ENCODE results near the gene KLHL36. TPM values are rescaled to one million over a fixed set of nuclear protein-coding genes. Genes with fewer than 3 reads are reported as not detected.

Gene KLHL36
- total and polyA plus RNA-seq, 9 of the 15 experiments (the other 6 are each of a cell fraction or from before 2014, with no cell fraction given): 2.1 to 51.2 (median 18.5) TPM

GRCh38 chr16:84660973-84661372 lies 12.7 kb downstream of the KLHL36 start:
- Histone ChIP-seq H3K9me1 (ENCODE audit: control insufficient read depth, insufficient read depth, low read length) (no peaks in the 10 kb centered on the region), H3K4me2 (ENCODE audit: insufficient read depth, low read length) (no peak overlapping the region), H3K27ac (ENCODE audit: extremely low read depth, low read depth, low read length) (no peak overlapping the region), H3K9ac (ENCODE audit: insufficient read depth in 1 of 2, low read depth in 2 of 2, low read length in 2 of 2) (no peak overlapping the region), H3K36me3 (ENCODE audit: control insufficient read depth, insufficient read depth, low read length) (peaks cover 79% of the 10 kb centered on the region), H2AFZ (ENCODE audit: low read depth, low read length) (no peak overlapping the region), H3K4me3 (no peak overlapping the region), H3K79me2 (ENCODE audit: control insufficient read depth, insufficient read depth, low read length) (no peaks in the 10 kb centered on the region), H3K4me1 (replicated peaks in 1 of 2; ENCODE audit: control insufficient read depth in 2 of 2, insufficient read depth in 2 of 2, low read length in 2 of 2) (peaks cover 0 to 4% of the 10 kb centered on the region in 2 experiments; a peak in 1 of 5 replicates), H3K9me3 (replicated peaks; ENCODE audit: control insufficient read depth, insufficient read depth, low read depth, low read length) (no peaks in the 10 kb centered on the region), H3K27me3 (ENCODE audit: control insufficient read depth in 2 of 2, insufficient read depth in 2 of 2, low read length in 2 of 2) (no peaks in the 10 kb centered on the region), H4K20me1 (replicated peaks; ENCODE audit: control insufficient read depth, insufficient read depth, low read length) (peaks cover 13% of the 10 kb centered on the region; the same call in 1 of the 2 replicates)
- no TSS peak for BruUV-seq (replicated peaks)
- in situ Hi-C loops (cut with MboI): no loop called here
- POLR2A ChIA-PET: interaction anchor here (0.7 to 1.4 kb wide), 7 partner anchors 10 to 164 kb away, joined by 3 to 4 read pairs (median 3); partner anchors contain the start of gene KLHL36
- DNase-seq (ENCODE audit: extremely low read depth in 1 of 4, low spot score in 3 of 4) (no peak), ATAC-seq (no peak), FAIRE-seq (no peak)
- 83% methylated on average over 7 of the region's 7 CpGs for whole genome bisulfite sequencing (ENCODE audit: insufficient coverage, low coverage, missing lambda C conversion rate)
- intact Hi-C loops (cut with micrococcal nuclease): no loop called here
- CTCF ChIA-PET (ENCODE audit: low intra/inter-chr PET ratio): no interaction called here
- TF ChIP-seq ZNF707 (CRISPR knock-in tag; conservative IDR thresholded peaks at IDR 0.05): no peak
- TF ChIP-seq CHCHD3 (CRISPR knock-in tag; IDR thresholded peaks at IDR 0.05): no peak
- no peak for TF ChIP-seq ZFP36 (IDR thresholded peaks at IDR 0.05; ENCODE audit: low read depth, low read length, partially characterized antibody)
- TF ChIP-seq, protein P1, sequence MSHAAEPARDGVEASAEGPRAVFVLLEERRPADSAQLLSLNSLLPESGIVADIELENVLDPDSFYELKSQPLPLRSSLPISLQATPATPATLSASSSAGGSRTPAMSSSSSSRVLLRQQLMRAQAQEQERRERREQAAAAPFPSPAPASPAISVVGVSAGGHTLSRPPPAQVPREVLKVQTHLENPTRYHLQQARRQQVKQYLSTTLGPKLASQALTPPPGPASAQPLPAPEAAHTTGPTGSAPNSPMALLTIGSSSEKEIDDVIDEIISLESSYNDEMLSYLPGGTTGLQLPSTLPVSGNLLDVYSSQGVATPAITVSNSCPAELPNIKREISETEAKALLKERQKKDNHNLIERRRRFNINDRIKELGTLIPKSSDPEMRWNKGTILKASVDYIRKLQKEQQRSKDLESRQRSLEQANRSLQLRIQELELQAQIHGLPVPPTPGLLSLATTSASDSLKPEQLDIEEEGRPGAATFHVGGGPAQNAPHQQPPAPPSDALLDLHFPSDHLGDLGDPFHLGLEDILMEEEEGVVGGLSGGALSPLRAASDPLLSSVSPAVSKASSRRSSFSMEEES (CRISPR knock-in tag; IDR thresholded peaks at IDR 0.05): no peak
- TF ChIP-seq ATF6 (CRISPR knock-in tag; IDR thresholded peaks at IDR 0.05): no peak
- TF ChIP-seq, protein P2, sequence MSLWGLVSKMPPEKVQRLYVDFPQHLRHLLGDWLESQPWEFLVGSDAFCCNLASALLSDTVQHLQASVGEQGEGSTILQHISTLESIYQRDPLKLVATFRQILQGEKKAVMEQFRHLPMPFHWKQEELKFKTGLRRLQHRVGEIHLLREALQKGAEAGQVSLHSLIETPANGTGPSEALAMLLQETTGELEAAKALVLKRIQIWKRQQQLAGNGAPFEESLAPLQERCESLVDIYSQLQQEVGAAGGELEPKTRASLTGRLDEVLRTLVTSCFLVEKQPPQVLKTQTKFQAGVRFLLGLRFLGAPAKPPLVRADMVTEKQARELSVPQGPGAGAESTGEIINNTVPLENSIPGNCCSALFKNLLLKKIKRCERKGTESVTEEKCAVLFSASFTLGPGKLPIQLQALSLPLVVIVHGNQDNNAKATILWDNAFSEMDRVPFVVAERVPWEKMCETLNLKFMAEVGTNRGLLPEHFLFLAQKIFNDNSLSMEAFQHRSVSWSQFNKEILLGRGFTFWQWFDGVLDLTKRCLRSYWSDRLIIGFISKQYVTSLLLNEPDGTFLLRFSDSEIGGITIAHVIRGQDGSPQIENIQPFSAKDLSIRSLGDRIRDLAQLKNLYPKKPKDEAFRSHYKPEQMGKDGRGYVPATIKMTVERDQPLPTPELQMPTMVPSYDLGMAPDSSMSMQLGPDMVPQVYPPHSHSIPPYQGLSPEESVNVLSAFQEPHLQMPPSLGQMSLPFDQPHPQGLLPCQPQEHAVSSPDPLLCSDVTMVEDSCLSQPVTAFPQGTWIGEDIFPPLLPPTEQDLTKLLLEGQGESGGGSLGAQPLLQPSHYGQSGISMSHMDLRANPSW (CRISPR knock-in tag; IDR thresholded peaks at IDR 0.05): no peak
- no peak for TF ChIP-seq MCM3 (IDR thresholded peaks at IDR 0.05)
- TF ChIP-seq, protein P3, sequence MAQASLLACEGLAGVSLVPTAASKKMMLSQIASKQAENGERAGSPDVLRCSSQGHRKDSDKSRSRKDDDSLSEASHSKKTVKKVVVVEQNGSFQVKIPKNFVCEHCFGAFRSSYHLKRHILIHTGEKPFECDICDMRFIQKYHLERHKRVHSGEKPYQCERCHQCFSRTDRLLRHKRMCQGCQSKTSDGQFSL (CRISPR knock-in tag; IDR thresholded peaks at IDR 0.05): no peak
- TF ChIP-seq, protein P3 (tag; IDR thresholded peaks at IDR 0.05): no peak
- TF ChIP-seq KLF10 (CRISPR knock-in tag; IDR thresholded peaks at IDR 0.05): no peak
- no peak for TF ChIP-seq NR2F6 (CRISPR knock-in tag; IDR thresholded peaks at IDR 0.05)
- no peak for TF ChIP-seq PCBP2 (IDR thresholded peaks at IDR 0.05; ENCODE audit: low read depth, low read length, poor library complexity, severe bottlenecking)
- no peak for TF ChIP-seq PTTG1 (tag; IDR thresholded peaks at IDR 0.05; ENCODE audit: low read depth)
- no peak for TF ChIP-seq CBX8 (IDR thresholded peaks at IDR 0.05; ENCODE audit: borderline replicate concordance, extremely low read depth, low read depth, low read length, poor library complexity, severe bottlenecking)
- TF ChIP-seq FOXA1 (IDR thresholded peaks at IDR 0.05; ENCODE audit: borderline replicate concordance): no peak
- no peak for TF ChIP-seq KAT7 (CRISPR knock-in tag; IDR thresholded peaks at IDR 0.05; ENCODE audit: borderline replicate concordance)
